GM19043 (cell line): ENCODE results near the gene MAGEC3.
"Not testable (repeated sequence)": the region's sequence is repeated elsewhere in the genome, so short reads cannot be mapped to it uniquely, and the experiment has no call there.

Experiments
- ATAC-seq: cut with Tn5 transposase; IDR thresholded peaks from one replicate; pipeline ENCODE4 v1.9.1; 2021; ENCODE audit warnings: low read depth; ENCODE audit not compliant: unreplicated experiment

The MAGEC3 gene, protein sequence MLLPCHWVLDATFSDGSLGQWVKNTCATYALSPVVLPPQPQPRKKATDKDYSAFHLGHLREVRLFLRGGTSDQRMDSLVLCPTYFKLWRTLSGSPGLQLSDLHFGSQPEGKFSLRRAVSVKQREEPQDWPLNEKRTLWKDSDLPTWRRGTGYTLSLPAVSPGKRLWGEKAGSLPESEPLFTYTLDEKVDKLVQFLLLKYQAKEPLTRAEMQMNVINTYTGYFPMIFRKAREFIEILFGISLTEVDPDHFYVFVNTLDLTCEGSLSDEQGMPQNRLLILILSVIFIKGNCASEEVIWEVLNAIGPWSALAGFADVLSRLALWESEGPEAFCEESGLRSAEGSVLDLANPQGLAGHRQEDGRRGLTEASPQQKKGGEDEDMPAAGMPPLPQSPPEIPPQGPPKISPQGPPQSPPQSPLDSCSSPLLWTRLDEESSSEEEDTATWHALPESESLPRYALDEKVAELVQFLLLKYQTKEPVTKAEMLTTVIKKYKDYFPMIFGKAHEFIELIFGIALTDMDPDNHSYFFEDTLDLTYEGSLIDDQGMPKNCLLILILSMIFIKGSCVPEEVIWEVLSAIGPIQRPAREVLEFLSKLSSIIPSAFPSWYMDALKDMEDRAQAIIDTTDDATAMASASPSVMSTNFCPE

DNA sequence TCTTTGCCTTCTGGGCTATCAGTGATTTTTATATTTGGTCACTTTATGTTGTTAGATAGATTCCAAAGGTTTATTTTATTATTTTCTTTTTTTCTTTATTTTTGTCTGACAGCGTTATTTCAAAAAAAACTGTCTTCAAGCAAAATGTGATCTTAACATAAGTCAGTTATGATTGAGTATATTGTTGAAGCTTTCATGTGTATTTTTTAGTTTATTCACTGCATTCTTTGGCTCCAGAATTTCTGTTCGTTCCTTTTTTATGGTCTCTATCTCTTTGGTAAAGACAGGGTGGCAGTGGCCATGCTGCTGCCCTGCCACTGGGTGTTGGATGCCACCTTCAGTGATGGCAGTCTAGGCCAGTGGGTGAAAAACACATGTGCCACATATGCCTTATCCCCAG lies at the start of gene MAGEC3:
TSS of gene MAGEC3 (plus strand) at position 301 of the 400 bp plus-strand sequence. CDS start at position 301, 0 bp downstream.
- ATAC-seq = no peak

DNA sequence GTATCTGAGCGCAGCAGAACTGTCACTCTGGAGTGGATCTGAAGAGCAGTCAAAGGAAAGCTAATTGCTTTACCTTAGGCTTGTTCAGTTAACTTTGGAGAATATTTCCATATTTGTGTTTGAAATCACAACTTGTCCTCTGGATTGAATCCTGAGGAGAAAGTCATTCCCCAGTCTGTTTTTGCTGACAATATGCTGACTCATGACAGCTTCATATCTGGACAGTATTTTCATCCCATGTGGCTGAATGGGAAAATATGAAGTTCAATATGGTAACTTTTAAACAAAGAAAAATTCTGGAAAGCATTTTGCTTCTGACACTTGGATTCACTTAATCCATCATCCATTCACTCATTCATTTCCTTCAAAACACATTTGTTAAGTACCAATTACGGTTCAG lies 46.3 kb upstream of the MAGEC3 start:
- ATAC-seq = no peak

DNA sequence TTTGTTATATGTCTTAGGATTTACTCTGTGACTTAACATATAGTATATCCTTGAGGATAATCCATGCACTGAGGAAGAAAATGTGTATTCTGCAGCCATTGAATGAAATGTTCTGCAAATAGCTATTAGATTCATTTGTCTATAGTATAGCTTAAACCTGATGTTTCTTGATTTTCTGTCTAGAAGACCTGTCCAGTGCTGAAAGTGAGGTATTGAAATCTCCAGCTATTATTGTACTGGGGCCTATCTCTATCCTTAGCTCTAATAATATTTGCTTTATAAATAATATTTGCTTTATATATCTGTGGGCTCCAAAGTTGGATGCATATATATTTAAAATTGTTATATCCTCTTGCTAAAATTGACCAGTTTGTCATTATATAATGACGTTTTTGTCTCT lies 26.7 kb upstream of the MAGEC3 start:
- no peak for ATAC-seq

DNA sequence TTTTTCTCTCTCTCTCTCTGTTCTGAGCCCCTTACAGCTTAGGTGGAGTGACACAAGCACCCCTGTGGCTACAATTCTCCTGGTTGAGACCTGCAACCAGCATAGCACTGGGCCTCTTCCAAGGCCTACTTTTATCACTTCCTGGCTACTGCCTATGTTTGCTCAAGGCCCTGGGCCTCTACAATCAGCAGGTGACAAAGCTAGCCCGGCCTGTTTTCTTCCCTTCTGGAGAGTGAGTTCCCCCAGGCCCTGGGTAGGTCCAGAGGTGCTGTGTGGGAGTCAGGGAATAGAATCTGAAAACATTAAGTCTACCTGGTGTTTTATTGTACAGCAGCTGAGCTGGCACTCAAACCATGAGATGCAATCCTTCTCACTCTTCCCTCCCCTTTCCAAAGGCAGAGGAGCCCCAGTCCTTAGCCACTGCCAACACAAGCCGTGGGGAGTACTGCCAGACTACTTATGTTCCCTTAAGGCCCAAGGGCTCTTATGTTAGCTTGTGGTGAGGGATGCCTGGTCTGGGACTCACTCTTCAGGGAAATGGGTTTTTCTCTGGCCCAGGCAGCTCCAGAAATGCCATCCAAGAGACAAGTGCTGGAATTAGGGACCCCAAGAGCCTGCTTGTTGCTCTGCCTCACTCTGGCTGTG lies 23.8 kb upstream of the MAGEC3 start:
- ATAC-seq = no peak

DNA sequence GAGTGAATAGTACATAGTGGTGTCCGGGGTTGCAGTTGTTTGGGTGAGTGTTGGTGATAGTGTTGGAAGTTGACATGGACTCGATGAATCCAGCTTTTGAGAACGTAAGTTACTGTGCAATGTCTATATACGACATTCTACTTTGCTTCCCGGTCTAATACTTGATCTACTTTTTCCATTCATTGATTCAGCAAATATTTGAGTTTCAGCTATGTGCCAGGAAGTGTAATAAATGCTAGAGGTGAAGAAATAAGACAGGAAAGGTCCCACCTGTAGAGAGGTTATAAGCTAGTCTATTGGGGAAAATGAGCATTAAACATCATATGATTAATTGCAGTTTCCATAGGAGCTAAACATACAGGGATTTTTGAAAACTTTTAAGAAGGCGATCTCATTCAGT lies 22.2 kb upstream of the MAGEC3 start:
- no peak for ATAC-seq

DNA sequence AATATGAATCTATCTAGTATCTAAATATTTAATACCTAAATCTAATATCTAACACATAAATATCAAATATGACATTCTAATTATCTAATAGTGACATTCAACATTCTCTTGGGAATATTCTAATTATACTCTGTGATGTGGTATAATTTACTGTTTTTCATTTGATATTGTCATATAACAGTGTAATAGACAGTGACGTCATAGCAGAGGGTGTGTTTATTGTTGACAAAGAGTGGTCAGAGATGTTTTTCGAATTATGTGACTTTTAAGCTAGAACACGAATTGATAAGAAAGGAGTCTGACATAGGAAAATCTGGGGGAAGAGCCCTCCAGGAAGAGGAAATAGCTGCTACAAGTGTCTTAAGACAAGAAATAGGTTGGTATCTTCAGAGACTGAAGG lies 5.9 kb upstream of the MAGEC3 start:
- ATAC-seq = no peak

DNA sequence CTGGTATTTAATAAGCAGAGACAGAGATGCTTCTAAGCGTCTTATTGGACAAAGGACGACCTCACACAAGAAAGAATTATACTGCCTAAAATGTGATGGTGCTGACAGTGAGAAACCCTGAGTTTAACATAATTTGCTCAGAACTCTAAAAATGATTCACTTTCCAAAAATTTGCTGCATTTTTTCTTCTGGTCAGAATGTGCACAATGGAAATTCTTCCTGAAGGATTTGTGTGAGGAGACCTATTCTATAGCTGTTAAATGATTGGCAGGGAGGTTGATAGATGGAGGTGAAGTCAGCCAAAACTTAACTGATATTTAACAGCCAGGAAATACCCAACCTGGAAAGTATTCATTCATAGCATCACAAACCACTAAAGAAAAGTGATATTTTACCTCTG lies 1.7 kb downstream of the MAGEC3 start:
- no peak for ATAC-seq

DNA sequence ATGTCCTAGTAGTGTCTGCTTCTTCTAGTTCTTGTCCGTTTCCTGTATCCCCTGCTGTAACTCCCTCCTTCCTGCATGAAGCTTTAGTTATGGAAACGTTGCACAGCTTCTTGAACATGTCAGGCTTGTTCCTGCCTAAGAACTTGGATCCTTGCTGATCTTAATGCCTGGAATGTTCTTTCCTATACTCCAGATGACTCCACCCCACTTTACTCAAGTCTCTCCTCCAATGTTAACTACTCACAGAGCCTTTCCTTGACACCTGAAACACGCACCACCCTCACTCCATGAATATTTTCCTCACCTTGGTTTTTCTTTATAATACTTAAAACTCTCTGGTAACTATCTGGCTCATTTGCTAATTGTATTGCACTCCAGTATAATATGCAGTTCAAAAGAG lies 19.4 kb downstream of the MAGEC3 start:
- ATAC-seq = no peak

DNA sequence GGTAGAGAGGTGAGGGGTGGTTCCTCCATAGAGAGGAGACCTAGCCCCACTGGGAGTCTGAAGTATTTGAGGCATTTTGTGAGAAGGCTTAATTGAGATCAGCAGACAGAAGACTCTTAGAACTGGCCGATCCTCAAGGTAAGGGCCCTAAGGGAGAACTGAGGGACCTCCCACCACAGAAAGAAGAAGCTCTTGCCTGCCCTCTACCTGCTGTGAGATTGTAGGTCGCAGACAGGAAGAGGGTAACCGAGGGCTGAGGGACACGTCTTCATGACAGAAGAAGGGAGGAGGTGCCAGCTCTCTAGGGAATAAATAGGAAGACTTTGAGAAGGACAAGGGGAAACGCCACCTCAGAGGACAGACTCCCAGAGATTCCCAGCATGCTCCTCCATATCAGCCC lies 41.5 kb downstream of the MAGEC3 start:
- no peak for ATAC-seq

DNA sequence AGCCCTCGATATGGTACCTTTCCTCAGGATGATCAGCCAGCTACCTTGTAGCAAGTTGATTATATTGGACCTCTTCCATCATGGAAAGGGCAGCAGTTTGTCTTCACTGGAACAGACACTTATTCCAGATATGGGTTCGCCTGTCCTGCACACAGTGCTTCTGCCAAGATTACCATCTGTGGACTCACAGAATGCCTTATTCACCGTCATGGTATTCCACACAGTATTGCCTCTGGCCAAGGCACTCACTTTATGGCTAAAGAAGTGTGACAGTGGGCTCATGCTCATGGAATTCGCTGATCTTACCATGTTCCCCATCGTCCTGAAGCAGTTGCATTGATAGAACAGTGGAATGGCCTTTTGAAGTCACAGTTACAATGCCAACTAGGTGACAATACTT lies 50.7 kb downstream of the MAGEC3 start:
- ATAC-seq = not testable (repeated sequence)

DNA sequence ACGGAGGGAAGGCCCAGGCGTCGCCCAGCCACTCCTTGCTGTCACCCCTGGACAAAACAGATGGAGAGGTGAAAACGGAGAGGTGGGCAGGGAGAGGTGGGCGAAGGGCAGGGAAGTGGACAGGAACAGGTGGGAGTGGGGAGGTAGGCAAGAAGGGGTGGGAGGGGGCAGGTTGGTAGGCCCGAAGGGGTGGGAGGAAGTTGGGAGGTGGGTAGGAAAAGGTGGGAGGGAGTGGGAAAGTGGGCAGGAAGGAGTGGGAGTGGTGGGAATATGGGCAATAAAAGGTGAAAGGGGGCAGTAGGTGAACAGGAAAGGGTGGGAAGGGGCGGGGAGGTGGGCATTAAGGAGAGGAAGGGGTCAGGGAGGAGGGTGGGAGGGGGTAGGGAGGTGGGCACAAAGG lies 56.6 kb downstream of the MAGEC3 start:
- ATAC-seq = no peak

DNA sequence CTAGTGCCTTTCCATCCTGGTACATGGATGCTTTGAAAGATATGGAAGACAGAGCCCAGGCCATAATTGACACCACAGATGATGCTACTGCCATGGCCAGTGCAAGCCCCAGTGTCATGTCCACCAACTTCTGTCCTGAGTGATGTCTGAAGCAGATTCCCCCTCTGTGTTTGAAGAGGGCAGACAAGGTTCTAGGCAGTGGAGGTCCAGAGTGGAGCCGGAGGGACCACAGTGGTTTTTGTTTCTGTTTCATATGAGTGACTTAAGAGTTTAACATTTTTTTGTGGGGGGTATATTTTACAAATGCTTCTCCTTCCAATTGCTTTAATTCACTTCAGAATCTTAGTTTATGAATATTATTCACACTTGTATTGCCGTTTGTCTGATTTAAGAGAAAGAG lies 59.6 kb downstream of the MAGEC3 start:
- no peak for ATAC-seq

DNA sequence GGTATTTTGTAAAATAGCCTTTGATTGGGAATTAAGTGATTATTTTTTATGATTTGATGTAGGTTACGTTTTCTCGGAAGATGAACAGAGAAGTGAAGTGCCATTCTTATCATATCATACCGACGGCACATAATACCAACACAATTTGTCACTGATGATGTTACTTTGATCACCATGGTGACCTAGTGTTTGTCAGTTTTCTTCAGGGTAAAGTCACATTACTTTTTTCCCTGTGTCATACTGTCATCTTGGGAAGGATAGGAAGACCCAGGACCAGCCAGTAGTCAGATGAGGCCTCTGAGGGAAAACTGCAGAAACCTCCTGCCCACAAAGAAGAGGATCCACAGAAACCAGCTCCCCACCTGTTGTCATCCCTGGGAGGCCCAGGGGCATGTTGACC lies 64.2 kb downstream of the MAGEC3 start:
- no peak for ATAC-seq

DNA sequence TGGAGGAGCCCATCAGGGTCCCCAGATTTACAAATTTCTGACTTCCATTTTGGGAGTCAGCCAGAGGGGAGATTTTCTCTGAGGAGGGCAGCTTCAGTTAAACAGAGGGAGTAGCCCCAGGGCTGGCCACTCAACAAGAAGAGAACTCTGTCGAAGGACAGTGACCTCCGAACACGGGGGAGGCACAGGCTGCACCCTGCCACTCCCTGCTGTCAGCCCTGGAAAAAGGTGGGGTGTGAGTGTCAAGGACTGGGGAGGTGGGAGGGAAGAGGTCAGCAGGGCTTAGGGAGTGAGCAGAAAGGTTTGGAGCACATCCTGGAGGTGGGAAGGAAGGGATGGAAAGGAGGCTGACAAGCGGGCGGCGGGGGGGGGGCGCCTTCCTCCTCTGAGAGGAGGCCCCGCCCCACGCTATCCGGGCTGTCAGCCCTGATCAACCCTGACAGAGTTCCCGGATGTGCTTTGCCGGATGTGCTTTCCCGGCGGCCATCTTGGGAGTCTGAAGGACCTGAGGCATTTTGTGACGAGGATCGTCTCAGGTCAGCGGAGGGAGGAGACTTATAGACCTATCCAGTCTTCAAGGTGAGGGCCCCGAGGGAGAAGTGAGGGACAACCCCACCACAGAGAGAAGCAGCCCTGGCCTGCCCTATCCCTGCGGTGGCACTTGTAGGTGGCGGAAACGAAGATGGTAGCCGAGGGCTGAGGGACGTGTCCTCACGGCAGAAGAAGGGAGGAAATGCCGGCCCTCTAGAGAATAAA lies 65.5 kb downstream of the MAGEC3 start, which contains the start of gene MAGEC1:
TSS of gene MAGEC1 (plus strand) at position 495 of the 756 bp plus-strand sequence. CDS start 1,179 bp downstream, outside the sequence.
- no peak for ATAC-seq

DNA sequence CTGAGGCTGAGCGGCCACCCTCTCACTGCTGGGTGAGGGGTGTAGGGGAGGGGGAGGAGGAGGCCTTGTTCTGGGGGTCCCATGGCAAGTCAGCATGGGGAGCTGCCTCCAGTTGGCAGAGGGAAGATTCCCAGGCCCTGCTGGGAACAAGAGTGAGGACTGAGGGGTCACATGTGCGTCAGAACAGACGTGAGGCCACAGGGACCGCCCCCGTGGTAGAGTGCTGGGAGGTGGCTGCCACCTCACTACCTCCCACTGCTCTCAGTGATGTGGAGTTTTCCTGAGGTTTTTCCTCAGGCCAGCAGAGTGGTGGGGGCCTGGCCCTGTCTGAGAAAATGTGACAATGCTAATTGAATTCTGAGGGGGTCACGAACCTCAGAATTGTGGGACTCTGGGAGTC lies 66.1 kb downstream of the MAGEC3 start:
- ATAC-seq = no peak

DNA sequence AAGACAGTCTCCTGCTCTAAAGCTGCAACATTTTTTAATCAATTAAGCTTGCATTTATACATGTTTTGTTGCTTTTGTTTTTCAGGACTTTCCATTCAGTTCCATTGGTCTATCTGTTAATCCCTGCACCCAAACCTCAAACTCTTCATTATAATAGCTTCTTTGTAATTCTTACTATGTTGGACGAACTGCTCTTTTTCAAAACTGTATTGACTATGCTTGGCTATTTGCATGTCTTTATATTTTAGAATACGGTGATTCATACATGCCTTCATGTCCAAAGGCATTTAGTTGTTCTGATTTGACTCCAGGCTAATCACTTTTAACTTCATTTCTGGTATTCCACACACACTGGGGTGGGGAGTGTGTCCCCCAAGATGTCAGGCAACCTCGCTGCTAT lies 79.7 kb downstream of the MAGEC3 start:
- no peak for ATAC-seq

DNA sequence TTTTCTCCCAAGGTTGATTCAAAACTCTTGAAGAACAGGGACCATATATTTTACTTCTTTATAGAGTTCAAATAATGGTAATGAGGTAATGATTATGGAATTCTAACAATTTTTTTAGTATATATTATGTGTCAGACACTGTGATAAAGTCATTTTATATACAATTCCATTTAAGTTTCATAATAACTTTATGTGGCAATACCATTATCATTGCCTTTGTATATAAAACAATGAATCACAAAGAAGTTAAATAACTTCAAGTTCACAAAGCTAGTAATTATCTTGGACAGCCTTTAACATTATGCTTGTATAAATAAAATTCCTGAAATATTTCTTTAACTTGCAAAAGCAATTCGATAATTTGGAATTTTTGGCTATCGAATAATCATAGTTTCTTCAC lies 86.2 kb downstream of the MAGEC3 start:
- ATAC-seq = no peak

DNA sequence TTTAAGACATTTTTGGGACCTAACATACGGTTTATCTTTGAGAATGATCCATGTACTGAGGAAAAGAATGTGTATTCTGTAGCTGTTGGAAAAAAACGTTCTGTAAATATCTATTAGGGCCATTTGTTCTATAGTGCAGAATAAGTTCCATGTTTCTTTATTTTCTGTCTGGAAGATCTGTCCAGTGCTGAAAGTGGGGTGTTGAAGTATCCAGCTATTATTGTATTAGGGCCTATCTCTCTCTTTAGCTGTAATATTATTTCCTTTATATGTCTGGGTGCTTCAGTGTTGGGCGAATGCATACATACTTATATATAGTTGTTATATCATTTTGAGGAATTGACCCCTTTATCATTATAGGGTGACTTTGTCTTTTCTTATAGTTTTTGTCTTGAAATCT lies 90.3 kb downstream of the MAGEC3 start:
- no peak for ATAC-seq

DNA sequence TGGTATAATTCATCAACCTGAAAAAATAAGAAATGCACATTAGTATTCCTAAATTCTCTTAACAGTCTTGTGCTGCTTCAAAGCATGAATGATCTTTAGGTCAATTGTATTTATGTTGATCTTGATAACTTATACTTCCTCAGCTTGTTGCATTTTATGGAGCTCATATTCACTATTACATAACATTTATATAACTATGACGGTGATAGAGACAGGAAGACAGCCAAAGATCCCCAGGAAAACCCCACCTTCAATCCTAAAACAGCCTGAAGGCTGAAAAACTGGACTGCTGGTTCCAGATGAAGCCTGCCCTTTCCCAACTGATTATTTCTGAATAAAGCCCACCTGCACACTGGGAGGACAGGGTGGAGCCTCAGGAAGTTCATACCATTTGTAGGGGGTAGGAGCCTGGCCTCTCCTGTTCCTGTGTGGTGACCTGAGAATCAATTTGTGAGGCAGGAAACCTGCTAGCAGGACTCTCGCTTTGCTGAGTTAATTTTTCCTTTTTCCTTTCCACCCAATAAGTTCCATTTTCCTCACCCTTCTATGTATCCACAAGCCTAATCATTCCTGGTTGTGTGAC lies 96.0 kb downstream of the MAGEC3 start:
- no peak for ATAC-seq

DNA sequence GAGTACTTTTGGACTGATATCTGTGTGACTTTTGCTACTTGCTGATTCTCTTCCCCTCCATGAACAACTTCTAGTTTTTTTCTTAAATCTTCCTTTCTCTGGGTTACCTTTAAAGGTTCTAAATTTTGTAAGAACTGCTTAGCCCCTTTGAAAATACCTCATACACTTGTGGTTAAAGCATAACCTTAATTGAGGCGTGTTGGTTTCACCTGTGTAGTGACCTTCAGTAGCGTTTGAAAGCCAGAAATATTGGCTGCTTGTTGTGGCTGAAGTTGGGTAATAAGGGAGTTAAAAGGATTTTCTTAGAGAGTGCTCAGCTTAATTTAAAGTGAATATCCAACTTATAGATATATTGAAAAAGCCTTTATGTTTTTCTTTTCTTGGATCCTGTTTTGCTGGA lies 97.5 kb downstream of the MAGEC3 start:
- no peak for ATAC-seq

DNA sequence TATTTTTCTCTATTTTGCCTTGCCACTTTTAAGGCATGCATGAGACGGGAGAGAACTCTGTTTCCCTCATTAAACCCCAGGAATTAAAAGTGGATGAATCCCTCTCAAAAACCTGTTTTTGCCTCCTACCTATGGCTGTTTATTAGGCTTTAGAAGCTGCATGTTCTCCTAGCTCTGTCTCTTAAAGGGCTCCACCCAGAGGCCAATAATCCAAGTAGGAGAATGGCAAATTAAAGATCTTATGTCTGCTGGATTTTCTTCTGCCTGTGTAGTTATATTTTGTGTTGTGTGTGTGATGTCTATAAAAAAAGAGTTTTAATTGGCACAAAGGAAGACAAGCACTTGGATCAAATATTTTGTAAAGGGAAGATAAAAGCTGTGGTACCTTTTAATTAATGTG lies 98.0 kb downstream of the MAGEC3 start:
- no peak for ATAC-seq
